ENCODE data around the gene MLH1. TPM values are rescaled to one million over a fixed set of nuclear protein-coding genes. Genes with fewer than 3 reads are reported as not detected.

Gene MLH1
- total and polyA plus RNA-seq, 2 donors (not counting 1 experiment from before 2014, with no cell fraction given) = 34.4 to 62.3 TPM

- H2AFZ ChIP-seq (ENCODE audit: low read length) = no peak overlapping the region
- H3K79me2 ChIP-seq (ENCODE audit: control insufficient read depth, insufficient read depth, low read length) = no peaks in the 10 kb centered on the region
- no peaks in the 10 kb centered on the region for H3K27me3 ChIP-seq (ENCODE audit: control insufficient read depth, insufficient read depth, low read length)
- no peak overlapping the region for H3K4me3 ChIP-seq (replicated peaks in 1 of 4; ENCODE audit: control extremely low read depth in 1 of 4, insufficient read depth in 1 of 4, low read depth in 3 of 4, low read length in 4 of 4)
- no peaks in the 10 kb centered on the region for H3K9me3 ChIP-seq (ENCODE audit: control insufficient read depth, insufficient read depth, low read depth, low read length)
- TF ChIP-seq CTCF (conservative IDR thresholded peaks at IDR 0.05 in 1 of 2, IDR thresholded peaks at IDR 0.05 in 1 of 2; ENCODE audit: low read depth in 1 of 2, low read length in 2 of 2) = no peak
- TF ChIP-seq EZH2 (IDR thresholded peaks at IDR 0.05; ENCODE audit: low read length, missing control alignments) = no peak
- no peak overlapping the region for H3K4me2 ChIP-seq (ENCODE audit: extremely low read depth, insufficient read depth, low read length)
- peaks cover 7% of the 10 kb centered on the region for H3K4me1 ChIP-seq (ENCODE audit: control insufficient read depth, extremely low read depth, insufficient read depth, low read length)
- H3K27ac ChIP-seq (ENCODE audit: insufficient read depth, low read length) = no peak overlapping the region
- DNase-seq (ENCODE audit: low read depth in 2 of 2) = no peak
- H3K36me3 ChIP-seq (ENCODE audit: control insufficient read depth, insufficient read depth, low read length) = no peaks in the 10 kb centered on the region
- H4K20me1 ChIP-seq (ENCODE audit: control insufficient read depth, extremely low read depth, insufficient read depth, low read length) = no peaks in the 10 kb centered on the region
- H3K9ac ChIP-seq (ENCODE audit: insufficient read depth, low read length) = no peak overlapping the region
Measured at GRCh38 chr3:36956155-36956554, 37.2 kb upstream of the MLH1 start.

- Histone ChIP-seq H3K4me2 (ENCODE audit: extremely low read depth, insufficient read depth, low read length) (no peak overlapping the region), H3K79me2 (ENCODE audit: control insufficient read depth, insufficient read depth, low read length) (no peaks in the 10 kb centered on the region), H2AFZ (ENCODE audit: low read length) (no peak overlapping the region), H3K4me1 (ENCODE audit: control insufficient read depth, extremely low read depth, insufficient read depth, low read length) (peaks cover 7% of the 10 kb centered on the region), H3K36me3 (ENCODE audit: control insufficient read depth, insufficient read depth, low read length) (no peaks in the 10 kb centered on the region), H3K9ac (ENCODE audit: insufficient read depth, low read length) (no peak overlapping the region), H4K20me1 (ENCODE audit: control insufficient read depth, extremely low read depth, insufficient read depth, low read length) (no peaks in the 10 kb centered on the region), H3K27ac (ENCODE audit: insufficient read depth, low read length) (no peak overlapping the region), H3K4me3 (replicated peaks in 1 of 4; ENCODE audit: control extremely low read depth in 1 of 4, insufficient read depth in 1 of 4, low read depth in 3 of 4, low read length in 4 of 4) (no peak overlapping the region), H3K27me3 (ENCODE audit: control insufficient read depth, insufficient read depth, low read length) (no peaks in the 10 kb centered on the region), H3K9me3 (ENCODE audit: control insufficient read depth, insufficient read depth, low read depth, low read length) (no peaks in the 10 kb centered on the region)
- no peak for DNase-seq (ENCODE audit: low read depth in 2 of 2)
- peak in 1 of 2 donors; percentile 5 for TF ChIP-seq CTCF (conservative IDR thresholded peaks at IDR 0.05 in 1 of 2, IDR thresholded peaks at IDR 0.05 in 1 of 2; ENCODE audit: low read depth in 1 of 2, low read length in 2 of 2)
- no peak for TF ChIP-seq EZH2 (IDR thresholded peaks at IDR 0.05; ENCODE audit: low read length, missing control alignments)
Measured at GRCh38 chr3:36957063-36957462, 36.3 kb upstream of the MLH1 start.

GRCh38 chr3:36957862-36958686, 35.2 kb upstream of the MLH1 start:
- no peak for TF ChIP-seq CTCF (conservative IDR thresholded peaks at IDR 0.05 in 1 of 2, IDR thresholded peaks at IDR 0.05 in 1 of 2; ENCODE audit: low read depth in 1 of 2, low read length in 2 of 2)
- Histone ChIP-seq H3K79me2 (ENCODE audit: control insufficient read depth, insufficient read depth, low read length) (no peaks in the 10 kb centered on the region), H3K4me2 (ENCODE audit: extremely low read depth, insufficient read depth, low read length) (peak overlapping the region; percentile 52), H3K27ac (ENCODE audit: insufficient read depth, low read length) (no peak overlapping the region), H3K27me3 (ENCODE audit: control insufficient read depth, insufficient read depth, low read length) (no peaks in the 10 kb centered on the region), H3K9ac (ENCODE audit: insufficient read depth, low read length) (no peak overlapping the region), H3K4me1 (ENCODE audit: control insufficient read depth, extremely low read depth, insufficient read depth, low read length) (peaks cover 7% of the 10 kb centered on the region), H2AFZ (ENCODE audit: low read length) (no peak overlapping the region), H4K20me1 (ENCODE audit: control insufficient read depth, extremely low read depth, insufficient read depth, low read length) (no peaks in the 10 kb centered on the region), H3K9me3 (ENCODE audit: control insufficient read depth, insufficient read depth, low read depth, low read length) (no peaks in the 10 kb centered on the region), H3K4me3 (replicated peaks in 1 of 4; ENCODE audit: control extremely low read depth in 1 of 4, insufficient read depth in 1 of 4, low read depth in 3 of 4, low read length in 4 of 4) (no peak overlapping the region), H3K36me3 (ENCODE audit: control insufficient read depth, insufficient read depth, low read length) (no peaks in the 10 kb centered on the region)
- peak; percentile 32 to 75 for DNase-seq (ENCODE audit: low read depth in 2 of 2)

All from fibroblast of lung (primary cell).